ENCODE results near the gene PDZRN3. TPM values are rescaled to one million over a fixed set of nuclear protein-coding genes. Genes with fewer than 3 reads are reported as not detected.

The PDZRN3 gene
- total RNA-seq, 1 experiment from 2014 or later: 0.24 TPM

DNA sequence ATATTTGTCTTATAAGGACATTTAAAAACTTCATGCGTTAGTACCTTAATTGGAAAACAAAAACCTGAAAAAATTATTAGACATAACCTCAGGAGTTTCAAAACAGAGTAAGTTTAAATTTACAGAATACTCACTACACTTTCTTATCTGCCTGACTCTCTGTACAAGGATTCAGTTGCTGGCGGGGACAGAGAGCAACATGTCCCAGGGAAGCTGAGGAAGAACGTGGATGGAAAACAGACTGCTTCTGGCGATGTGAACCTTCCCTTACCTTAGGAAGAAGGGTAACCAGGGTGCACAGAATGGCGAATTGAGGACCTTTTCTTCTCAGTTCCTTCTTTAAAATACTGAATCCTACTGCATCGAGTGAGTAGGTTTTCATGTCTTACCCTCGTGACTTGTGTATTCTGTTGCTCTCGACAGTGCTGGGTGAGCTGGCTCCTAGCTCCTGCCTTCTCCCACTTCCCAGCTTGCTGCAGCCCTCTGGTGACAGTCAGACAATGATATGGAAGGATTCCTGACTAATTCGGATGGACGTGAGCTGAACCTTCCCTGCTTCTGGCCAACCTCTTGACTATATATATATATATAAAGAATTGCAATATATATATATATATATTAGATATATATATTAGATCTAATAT, 178.2 kb downstream of the PDZRN3 start:
- Histone ChIP-seq H3K27ac (ENCODE audit: low read depth, low read length, poor library complexity, severe bottlenecking) (no peak overlapping the region), H3K9me3 (ENCODE audit: low read depth, low read length, poor library complexity, severe bottlenecking) (no peaks in the 10 kb centered on the region), H3K4me1 (ENCODE audit: insufficient read depth, low read length, poor library complexity, severe bottlenecking) (no peaks in the 10 kb centered on the region), H3K36me3 (ENCODE audit: insufficient read depth, low read length, poor library complexity, severe bottlenecking) (no peaks in the 10 kb centered on the region), H3K4me3 (ENCODE audit: low read depth, low read length, poor library complexity, severe bottlenecking) (no peak overlapping the region), H3K27me3 (replicated peaks; ENCODE audit: insufficient read depth, low read depth, low read length, poor library complexity) (no peaks in the 10 kb centered on the region)
- no TSS peak for BruUV-seq (replicated peaks)
- ChIA-PET POLR2A (ENCODE audit: low non-redundant PET) (no interaction called here), CTCF (no interaction called here)
- no peak for TF ChIP-seq EZH2 (IDR thresholded peaks at IDR 0.05; ENCODE audit: borderline replicate concordance, low read depth, low read length, poor library complexity, severe bottlenecking)
- TF ChIP-seq, protein P1, sequence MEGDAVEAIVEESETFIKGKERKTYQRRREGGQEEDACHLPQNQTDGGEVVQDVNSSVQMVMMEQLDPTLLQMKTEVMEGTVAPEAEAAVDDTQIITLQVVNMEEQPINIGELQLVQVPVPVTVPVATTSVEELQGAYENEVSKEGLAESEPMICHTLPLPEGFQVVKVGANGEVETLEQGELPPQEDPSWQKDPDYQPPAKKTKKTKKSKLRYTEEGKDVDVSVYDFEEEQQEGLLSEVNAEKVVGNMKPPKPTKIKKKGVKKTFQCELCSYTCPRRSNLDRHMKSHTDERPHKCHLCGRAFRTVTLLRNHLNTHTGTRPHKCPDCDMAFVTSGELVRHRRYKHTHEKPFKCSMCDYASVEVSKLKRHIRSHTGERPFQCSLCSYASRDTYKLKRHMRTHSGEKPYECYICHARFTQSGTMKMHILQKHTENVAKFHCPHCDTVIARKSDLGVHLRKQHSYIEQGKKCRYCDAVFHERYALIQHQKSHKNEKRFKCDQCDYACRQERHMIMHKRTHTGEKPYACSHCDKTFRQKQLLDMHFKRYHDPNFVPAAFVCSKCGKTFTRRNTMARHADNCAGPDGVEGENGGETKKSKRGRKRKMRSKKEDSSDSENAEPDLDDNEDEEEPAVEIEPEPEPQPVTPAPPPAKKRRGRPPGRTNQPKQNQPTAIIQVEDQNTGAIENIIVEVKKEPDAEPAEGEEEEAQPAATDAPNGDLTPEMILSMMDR (conservative IDR thresholded peaks at IDR 0.05; ENCODE audit: low read depth, low read length): no peak
- DNase-seq (ENCODE audit: low spot score): no peak
- intact Hi-C loops (cut with micrococcal nuclease; ENCODE audit: unreplicated experiment): no loop called here

DNA sequence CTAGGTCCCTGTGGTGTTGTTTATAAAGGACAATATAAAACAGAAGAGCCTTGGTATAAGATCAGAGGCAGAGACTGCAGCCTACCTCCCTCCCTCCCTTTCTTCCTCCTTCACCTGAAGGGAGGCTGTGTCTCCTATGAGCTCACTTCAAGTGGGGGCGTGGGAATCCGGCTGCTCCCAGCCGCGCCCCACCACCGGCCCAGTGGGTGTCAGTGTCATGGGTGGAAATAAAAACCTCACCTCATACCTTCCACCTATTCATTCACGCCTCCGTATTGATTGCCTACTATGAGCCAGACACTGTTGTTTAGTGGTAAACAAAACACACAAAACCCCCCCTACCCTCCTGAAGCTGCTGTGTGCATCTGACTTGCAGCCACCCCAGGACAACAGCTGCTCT, 181.9 kb downstream of the PDZRN3 start:
- BruUV-seq (replicated peaks): no TSS peak
- ChIA-PET CTCF (no interaction called here), POLR2A (ENCODE audit: low non-redundant PET) (no interaction called here)
- no peak for DNase-seq (ENCODE audit: low spot score)
- Histone ChIP-seq H3K4me1 (ENCODE audit: insufficient read depth, low read length, poor library complexity, severe bottlenecking) (no peaks in the 10 kb centered on the region), H3K27me3 (replicated peaks; ENCODE audit: insufficient read depth, low read depth, low read length, poor library complexity) (no peaks in the 10 kb centered on the region), H3K4me3 (ENCODE audit: low read depth, low read length, poor library complexity, severe bottlenecking) (no peak overlapping the region), H3K27ac (ENCODE audit: low read depth, low read length, poor library complexity, severe bottlenecking) (no peak overlapping the region), H3K36me3 (ENCODE audit: insufficient read depth, low read length, poor library complexity, severe bottlenecking) (no peaks in the 10 kb centered on the region), H3K9me3 (ENCODE audit: low read depth, low read length, poor library complexity, severe bottlenecking) (no peaks in the 10 kb centered on the region)
- intact Hi-C loops (cut with micrococcal nuclease; ENCODE audit: unreplicated experiment): no loop called here
- TF ChIP-seq EZH2 (IDR thresholded peaks at IDR 0.05; ENCODE audit: borderline replicate concordance, low read depth, low read length, poor library complexity, severe bottlenecking): no peak
- TF ChIP-seq, protein P1 (conservative IDR thresholded peaks at IDR 0.05; ENCODE audit: low read depth, low read length): no peak

DNA sequence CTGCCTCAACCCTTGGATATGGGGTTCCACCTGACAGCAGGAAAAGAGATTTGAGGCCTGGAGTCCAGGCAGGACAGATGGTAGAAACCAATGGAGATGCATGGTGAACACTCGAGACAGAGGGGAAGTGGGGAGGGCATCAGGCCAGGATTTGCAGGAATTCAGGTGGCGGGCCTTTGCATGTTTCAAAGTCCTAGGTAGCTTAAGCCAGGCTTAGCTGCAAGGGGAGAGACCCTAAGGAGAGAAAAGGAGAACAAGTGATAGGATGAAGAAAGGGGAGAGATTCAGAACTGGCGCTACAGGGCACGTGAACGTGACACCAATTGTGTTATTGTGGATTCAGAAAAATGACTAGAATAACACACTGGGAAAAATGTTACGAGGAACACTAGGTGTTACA, 182.6 kb downstream of the PDZRN3 start:
- ChIA-PET POLR2A (ENCODE audit: low non-redundant PET) (no interaction called here), CTCF (no interaction called here)
- intact Hi-C loops (cut with micrococcal nuclease; ENCODE audit: unreplicated experiment): no loop called here
- no peaks in the 10 kb centered on the region for H3K27me3 ChIP-seq (replicated peaks; ENCODE audit: insufficient read depth, low read depth, low read length, poor library complexity)
- no peak for TF ChIP-seq EZH2 (IDR thresholded peaks at IDR 0.05; ENCODE audit: borderline replicate concordance, low read depth, low read length, poor library complexity, severe bottlenecking)
- TF ChIP-seq, protein P1 (conservative IDR thresholded peaks at IDR 0.05; ENCODE audit: low read depth, low read length): no peak
- DNase-seq (ENCODE audit: low spot score): no peak
- H3K4me1 ChIP-seq (ENCODE audit: insufficient read depth, low read length, poor library complexity, severe bottlenecking): no peaks in the 10 kb centered on the region
- H3K9me3 ChIP-seq (ENCODE audit: low read depth, low read length, poor library complexity, severe bottlenecking): no peaks in the 10 kb centered on the region
- no peaks in the 10 kb centered on the region for H3K36me3 ChIP-seq (ENCODE audit: insufficient read depth, low read length, poor library complexity, severe bottlenecking)
- no peak overlapping the region for H3K4me3 ChIP-seq (ENCODE audit: low read depth, low read length, poor library complexity, severe bottlenecking)
- no peak overlapping the region for H3K27ac ChIP-seq (ENCODE audit: low read depth, low read length, poor library complexity, severe bottlenecking)
- BruUV-seq (replicated peaks): no TSS peak

Data from A673 (cell line).